Astrocyte (in vitro differentiated cells and primary cell): ENCODE results near the gene IFNAR1.

ENCODE experiments used
- EZH2 ChIP-seq: IDR thresholded peaks from 2 replicates; pipeline ENCODE4 v1.6.1; 2012; ENCODE audit warnings: mild to moderate bottlenecking, low read length, inconsistent platforms; ENCODE audit not compliant: insufficient read depth
- TF ChIP-seq, protein P1 (sequence below): IDR thresholded peaks from 2 replicates; pipeline ENCODE4 v1.5.1; 2011; ENCODE audit warnings: low read depth, mild to moderate bottlenecking, inconsistent platforms, low read length, moderate library complexity; ENCODE audit not compliant: insufficient read depth

- TF ChIP-seq, protein P1, sequence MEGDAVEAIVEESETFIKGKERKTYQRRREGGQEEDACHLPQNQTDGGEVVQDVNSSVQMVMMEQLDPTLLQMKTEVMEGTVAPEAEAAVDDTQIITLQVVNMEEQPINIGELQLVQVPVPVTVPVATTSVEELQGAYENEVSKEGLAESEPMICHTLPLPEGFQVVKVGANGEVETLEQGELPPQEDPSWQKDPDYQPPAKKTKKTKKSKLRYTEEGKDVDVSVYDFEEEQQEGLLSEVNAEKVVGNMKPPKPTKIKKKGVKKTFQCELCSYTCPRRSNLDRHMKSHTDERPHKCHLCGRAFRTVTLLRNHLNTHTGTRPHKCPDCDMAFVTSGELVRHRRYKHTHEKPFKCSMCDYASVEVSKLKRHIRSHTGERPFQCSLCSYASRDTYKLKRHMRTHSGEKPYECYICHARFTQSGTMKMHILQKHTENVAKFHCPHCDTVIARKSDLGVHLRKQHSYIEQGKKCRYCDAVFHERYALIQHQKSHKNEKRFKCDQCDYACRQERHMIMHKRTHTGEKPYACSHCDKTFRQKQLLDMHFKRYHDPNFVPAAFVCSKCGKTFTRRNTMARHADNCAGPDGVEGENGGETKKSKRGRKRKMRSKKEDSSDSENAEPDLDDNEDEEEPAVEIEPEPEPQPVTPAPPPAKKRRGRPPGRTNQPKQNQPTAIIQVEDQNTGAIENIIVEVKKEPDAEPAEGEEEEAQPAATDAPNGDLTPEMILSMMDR: no peak
- TF ChIP-seq EZH2: no peak
Measured at GRCh38 chr21:33377221-33377920, 52.6 kb downstream of the IFNAR1 start.
